Coronary artery (tissue), 2 donors: Measurements from ENCODE around the gene TTLL11.

Experiments
- DNase-seq: peaks from one replicate; pipeline ENCODE4 v3.0.0-alpha.2; 2017; ENCODE audit warnings: low spot score
- H3K27ac ChIP-seq, 2 donors: fragments of 200-600 bp; sonication (generic); one replicate each; pipeline ENCODE4 v1.5.1; 2016 to 2019
- H3K4me3 ChIP-seq: fragments of 200-600 bp; sonication (generic); 2 replicates; pipeline ENCODE4 v1.5.1; 2016; ENCODE audit warnings: mild to moderate bottlenecking, moderate library complexity
- CTCF ChIP-seq: fragments of 200-600 bp; sonication (generic); IDR thresholded peaks from one replicate; pipeline ENCODE4 v1.5.1; 2019; ENCODE audit warnings: antibody characterized with exemption

Gene TTLL11

GRCh38 chr9:121947775-121948174, 145.3 kb downstream of the TTLL11 start:
- no peak overlapping the region for H3K27ac ChIP-seq
- no peak overlapping the region for H3K4me3 ChIP-seq
- TF ChIP-seq CTCF, result no peak
- no peak for DNase-seq

GRCh38 chr9:121946465-121946864, 146.6 kb downstream of the TTLL11 start:
- TF ChIP-seq CTCF, result no peak
- no peak overlapping the region for H3K4me3 ChIP-seq
- H3K27ac ChIP-seq, result no peak overlapping the region
- DNase-seq, result no peak

- no peak for TF ChIP-seq CTCF
- Histone ChIP-seq H3K4me3 (no peak overlapping the region), H3K27ac (no peak overlapping the region)
- peak; percentile 14 for DNase-seq
These were observed 147.3 kb downstream of the TTLL11 start for GRCh38 chr9:121945849-121946248.

GRCh38 chr9:121945281-121945680, 147.8 kb downstream of the TTLL11 start:
- H3K4me3 ChIP-seq, result no peak overlapping the region
- no peak overlapping the region for H3K27ac ChIP-seq
- no peak for TF ChIP-seq CTCF
- DNase-seq, result peak; percentile 4

GRCh38 chr9:121944711-121945191, 148.4 kb downstream of the TTLL11 start:
- no peak for DNase-seq
- Histone ChIP-seq H3K4me3 (no peak overlapping the region), H3K27ac (no peak overlapping the region)
- TF ChIP-seq CTCF, result no peak

GRCh38 chr9:121943463-121943862, 149.6 kb downstream of the TTLL11 start:
- Histone ChIP-seq H3K27ac (no peak overlapping the region), H3K4me3 (no peak overlapping the region)
- no peak for TF ChIP-seq CTCF
- DNase-seq, result no peak

GRCh38 chr9:121942866-121943382, 150.2 kb downstream of the TTLL11 start:
- TF ChIP-seq CTCF, result no peak
- Histone ChIP-seq H3K27ac (no peak overlapping the region), H3K4me3 (no peak overlapping the region)
- no peak for DNase-seq
